ENCODE measurements around the gene DNER.

DNA sequence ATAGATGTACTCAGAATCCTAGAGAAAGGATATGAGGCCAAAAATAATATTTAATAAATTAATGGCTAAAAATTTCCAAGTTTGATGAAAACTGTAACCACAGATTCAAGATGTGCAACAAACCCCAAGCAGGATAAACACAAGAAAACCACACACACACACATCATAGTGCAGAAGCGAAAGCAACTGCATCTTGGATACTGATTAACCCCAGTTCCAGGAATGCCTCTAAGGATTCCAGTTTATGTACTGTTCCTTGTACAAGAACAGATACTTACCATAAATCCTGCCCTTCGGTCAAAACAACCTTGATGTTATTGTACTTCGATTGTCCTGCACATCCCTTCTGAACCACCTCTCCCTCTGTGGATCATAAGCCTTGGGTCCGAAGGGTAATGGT, 320.4 kb downstream of the DNER start:
- TF ChIP-seq CTCF (IDR thresholded peaks at IDR 0.05; ENCODE audit: insufficient read depth, low read length) (no peak), REST (IDR thresholded peaks at IDR 0.05; ENCODE audit: insufficient replicate concordance, low read depth) (no peak), SPI1 (IDR thresholded peaks at IDR 0.05; ENCODE audit: borderline replicate concordance, low read depth) (no peak), GABPA (IDR thresholded peaks at IDR 0.05; ENCODE audit: low read depth) (no peak)
